H1 (cell line): ENCODE data around the gene SAFB. TPM values are rescaled to one million over a fixed set of nuclear protein-coding genes. Genes with fewer than 3 reads are reported as not detected.

Experiments used
- CTCF ChIA-PET: fragments of 300-600 bp; sonication (Branson Sonifier 250); formaldehyde crosslinking; loops from one replicate; lab custom pipeline; 2021; ENCODE audit not compliant: partially characterized antibody; lab: Charles Lee
- POLR2A ChIA-PET: fragments of 300-600 bp; sonication (Branson Sonifier 250); formaldehyde crosslinking; loops from one replicate; lab custom pipeline; 2021; ENCODE audit warnings: inconsistent platforms; ENCODE audit not compliant: partially characterized antibody; lab: Charles Lee
- DNase-seq, 2 experiments: peaks; one replicate each; pipeline versions ENCODE4 v3.0.0 to v3.0.0-alpha.2; 2010 to 2022; ENCODE audit warnings: low spot score in 2 of 2, low read depth in 1 of 2, mixed read lengths in 1 of 2
- FAIRE-seq: peaks from 2 replicates; lab custom pipeline; 2011; peaks lifted over from hg19 to GRCh38; lab: Jason Lieb, UNC
- H2AFZ ChIP-seq: 2 replicates; pipeline ENCODE4 v1.8.1; 2012; ENCODE audit warnings: low read length, inconsistent platforms
- H2AK5ac ChIP-seq: 2 replicates; pipeline ENCODE4 v1.6.1; 2013; ENCODE audit warnings: low read depth, low read length
- H2BK120ac ChIP-seq: replicated peaks from 2 replicates; pipeline ENCODE3; 2013; ENCODE audit warnings: low read depth, low read length, inconsistent platforms
- H2BK12ac ChIP-seq: 2 replicates; pipeline ENCODE4 v1.6.1; 2013; ENCODE audit warnings: low read depth, low read length
- H2BK15ac ChIP-seq: 2 replicates; pipeline ENCODE4 v1.6.1; 2013; ENCODE audit warnings: low read length
- H2BK20ac ChIP-seq: 2 replicates; pipeline ENCODE4 v1.6.1; 2013; ENCODE audit warnings: low read length
- H2BK5ac ChIP-seq: 2 replicates; pipeline ENCODE4 v1.6.1; 2013; ENCODE audit warnings: low read depth, low read length
- H3K14ac ChIP-seq: 2 replicates; pipeline ENCODE4 v1.6.1; 2013; ENCODE audit warnings: inconsistent platforms; ENCODE audit not compliant: insufficient read length
- H3K18ac ChIP-seq: 2 replicates; pipeline ENCODE4 v1.6.1; 2013; ENCODE audit warnings: low read length; ENCODE audit errors: extremely low read depth
- H3K23ac ChIP-seq: 2 replicates; pipeline ENCODE4 v1.6.1; 2013; ENCODE audit warnings: inconsistent platforms; ENCODE audit not compliant: insufficient read length
- H3K23me2 ChIP-seq: 2 replicates; pipeline ENCODE4 v1.6.1; 2013; ENCODE audit warnings: low read depth, low read length
- H3K27ac ChIP-seq: 2 replicates; pipeline ENCODE4 v1.6.1; 2011; ENCODE audit warnings: low read depth, low read length, inconsistent platforms
- H3K27me3 ChIP-seq, 4 experiments: replicated peaks in 1 of 4; 1 replicate in 1 of 4; 2 replicates in 3 of 4; pipeline versions ENCODE4 v1.6.1 to v1.8.1; 2011 to 2013; ENCODE audit warnings: low read length in 3 of 4, mild to moderate bottlenecking in 3 of 4, inconsistent platforms in 2 of 4, mixed read lengths in 2 of 4, moderate library complexity in 1 of 4; ENCODE audit not compliant: control insufficient read depth in 3 of 4, insufficient read depth in 3 of 4; ENCODE audit errors: extremely low read depth in 1 of 4
- H3K36me3 ChIP-seq, 4 experiments: 2 replicates each; pipeline versions ENCODE4 v1.6.1 to v1.8.1; 2011 to 2013; ENCODE audit warnings: mild to moderate bottlenecking in 4 of 4, low read length in 3 of 4, moderate library complexity in 2 of 4, control low read depth in 1 of 4, inconsistent platforms in 1 of 4; ENCODE audit not compliant: insufficient read depth in 4 of 4, control insufficient read depth in 2 of 4
- H3K4ac ChIP-seq: replicated peaks from 2 replicates; pipeline ENCODE3; 2013; ENCODE audit warnings: low read length, low read depth, mixed read lengths, inconsistent platforms; ENCODE audit not compliant: insufficient read length
- H3K4me1 ChIP-seq, 4 experiments: replicated peaks in 1 of 4; 1 replicate in 1 of 4; 2 replicates in 3 of 4; pipeline versions ENCODE4 v1.6.1 to v1.8.1; 2011 to 2013; ENCODE audit warnings: low read length in 3 of 4, inconsistent platforms in 2 of 4, mixed read lengths in 1 of 4; ENCODE audit not compliant: insufficient read depth in 4 of 4, control insufficient read depth in 3 of 4
- H3K4me2 ChIP-seq, 2 experiments: 2 replicates each; pipeline versions ENCODE4 v1.6.1 to v1.8.1; 2011 to 2013; ENCODE audit warnings: low read depth in 2 of 2, low read length in 2 of 2, control low read depth in 1 of 2, inconsistent platforms in 1 of 2, mild to moderate bottlenecking in 1 of 2; ENCODE audit not compliant: insufficient read depth in 1 of 2
- H3K4me3 ChIP-seq, 4 experiments: fragments of 200-600, 300-600 bp in 1 of 4; sonication (generic), shearing (Covaris generic), sonication (Bioruptor Twin) in 1 of 4; 2 replicates each; pipeline versions ENCODE4 v1.5.1 to v1.8.1; 2011 to 2016; ENCODE audit warnings: low read length in 4 of 4, low read depth in 3 of 4, control low read depth in 2 of 4, inconsistent platforms in 2 of 4, mild to moderate bottlenecking in 2 of 4, mixed read lengths in 1 of 4, moderate library complexity in 1 of 4; ENCODE audit not compliant: insufficient read depth in 2 of 4; ENCODE audit errors: extremely low read depth in 1 of 4
- H3K56ac ChIP-seq: replicated peaks from 2 replicates; pipeline ENCODE3; 2013; ENCODE audit warnings: low read depth, mild to moderate bottlenecking, mixed read lengths, low read length, inconsistent platforms; ENCODE audit not compliant: insufficient read length
- H3K79me1 ChIP-seq: 2 replicates; pipeline ENCODE4 v1.6.1; 2013; ENCODE audit warnings: low read depth, low read length, control low read depth
- H3K79me2 ChIP-seq, 2 experiments: 2 replicates each; pipeline versions ENCODE4 v1.6.1 to v1.8.1; 2012 to 2013; ENCODE audit warnings: low read length in 2 of 2, mild to moderate bottlenecking in 2 of 2, inconsistent platforms in 1 of 2; ENCODE audit not compliant: insufficient read depth in 2 of 2, control insufficient read depth in 1 of 2
- H3K9ac ChIP-seq, 4 experiments: replicated peaks in 1 of 4; 1 replicate in 1 of 4; 2 replicates in 3 of 4; pipeline versions ENCODE4 v1.6.1 to v1.8.1; 2011 to 2013; ENCODE audit warnings: low read depth in 3 of 4, low read length in 3 of 4, control low read depth in 2 of 4, mild to moderate bottlenecking in 2 of 4, moderate library complexity in 2 of 4, inconsistent platforms in 1 of 4; ENCODE audit errors: extremely low read depth in 1 of 4
- H3K9me3 ChIP-seq, 2 experiments: 2 replicates each; pipeline versions ENCODE4 v1.6.1 to v1.8.1; 2012 to 2013; ENCODE audit warnings: mild to moderate bottlenecking in 2 of 2, moderate library complexity in 2 of 2, control low read depth in 1 of 2, inconsistent platforms in 1 of 2, low read depth in 1 of 2, low read length in 1 of 2, mixed read lengths in 1 of 2; ENCODE audit not compliant: insufficient read depth in 2 of 2
- H4K20me1 ChIP-seq, 2 experiments: replicated peaks in 1 of 2; 2 replicates each; pipeline versions ENCODE3 to v1.8.1; 2011 to 2013; ENCODE audit warnings: inconsistent platforms in 2 of 2, low read length in 2 of 2, mild to moderate bottlenecking in 1 of 2; ENCODE audit not compliant: insufficient read depth in 2 of 2, control insufficient read depth in 1 of 2
- H4K5ac ChIP-seq: 2 replicates; pipeline ENCODE4 v1.6.1; 2013; ENCODE audit warnings: low read length, low read depth, mixed read lengths, inconsistent platforms; ENCODE audit not compliant: insufficient read length
- H4K8ac ChIP-seq: 2 replicates; pipeline ENCODE4 v1.8.0; 2013; ENCODE audit warnings: mild to moderate bottlenecking, moderate library complexity, low read length, inconsistent platforms; ENCODE audit not compliant: insufficient read depth; ENCODE audit errors: extremely low read depth
- H4K91ac ChIP-seq: replicated peaks from 2 replicates; pipeline ENCODE3; 2013; ENCODE audit warnings: low read length, mixed read lengths, inconsistent platforms; ENCODE audit not compliant: insufficient read length
- BACH1 ChIP-seq: IDR thresholded peaks from 2 replicates; pipeline ENCODE4 v1.6.1; 2012; ENCODE audit warnings: low read length, improper control_type of control experiment
- CREB1 ChIP-seq: IDR thresholded peaks from 2 replicates; pipeline ENCODE4 v1.6.1; 2012; ENCODE audit warnings: inconsistent platforms
- NRF1 ChIP-seq: IDR thresholded peaks from 2 replicates; pipeline ENCODE4 v1.6.1; 2011; ENCODE audit warnings: mild to moderate bottlenecking, low read depth, low read length, improper control_type of control experiment
- POLR2A ChIP-seq, 2 experiments: IDR thresholded peaks; 1 replicate in 1 of 2; 2 replicates in 1 of 2; pipeline ENCODE4 v1.6.1; 2011; ENCODE audit warnings: low read depth in 2 of 2, low read length in 2 of 2, mild to moderate bottlenecking in 2 of 2; ENCODE audit errors: control extremely low read depth in 1 of 2
- POLR2AphosphoS5 ChIP-seq: IDR thresholded peaks from 2 replicates; pipeline ENCODE4 v1.6.1; 2011; ENCODE audit warnings: low read depth, low read length
- WGBS, 2 experiments: shearing (Covaris generic) in 1 of 2; methylation state at CpG; one replicate each; pipeline versions ENCODE4 v1.1.6 to v1.1.7; 2013 to 2015; ENCODE audit warnings: low lambda C conversion rate in 2 of 2, mixed read lengths in 2 of 2, inconsistent platforms in 1 of 2, low coverage in 1 of 2, missing lambda C conversion rate in 1 of 2; ENCODE audit not compliant: insufficient replicate concordance in 2 of 2, insufficient coverage in 1 of 2, insufficient read length in 1 of 2; ENCODE audit errors: extremely low coverage in 1 of 2, missing lambda C conversion rate in 1 of 2; 5-methylcytosine and 5-hydroxymethylcytosine counted together
- polyA plus RNA-seq, 7 experiments: library from polyadenylated mRNA; depleted of rRNA in 3 of 7; stranded (reverse) in 5 of 7; unstranded in 2 of 7; fragments of >200 nt in 5 of 7; fragments of 200-250 nt in 2 of 7; gene quantifications; 1 replicate in 5 of 7; 2 replicates in 1 of 7; 4 replicates in 1 of 7; pipeline versions ENCODE4 v1.2.1 to v1.2.3, GENCODE V29; 2011 to 2013; ENCODE audit warnings: missing spikeins in 2 of 7, mixed read lengths in 2 of 7
- total RNA-seq: library from RNA; stranded (reverse); fragmentation: NEBNext Ultra II Directional; extraction: Animal tissue kit (Norgen Biotek cat#: 25700); gene quantifications from 2 replicates; pipeline ENCODE4 v1.2.1, GENCODE V29; 2021

Gene SAFB
- total and polyA plus RNA-seq, 2 of the 8 experiments (the other 6 are each of a cell fraction or from before 2014, with no cell fraction given): 27.0 to 110 TPM

GRCh38 chr19:5698635-5699422 is 75.9 kb downstream of the SAFB start:
- no peak overlapping the region for H3K4me3 ChIP-seq
- H2AK5ac ChIP-seq: no peak overlapping the region
- no peak overlapping the region for H4K5ac ChIP-seq
- H3K23me2 ChIP-seq: no peaks in the 10 kb centered on the region; the same call in 1 of the 2 replicates
- FAIRE-seq (no peak), DNase-seq (no peak)
- TF ChIP-seq POLR2AphosphoS5 (peak; percentile 31; the same call in 1 of the 2 replicates), BACH1 (no peak), CREB1 (no peak), POLR2A (IDR thresholded peaks at IDR 0.05; ENCODE audit: control extremely low read depth in 1 of 2, low read depth in 2 of 2, low read length in 2 of 2) (0 out of 3 replicates have a peak, but pooled peaks of 1 of the 2 experiments have one; percentile 8), NRF1 (no peak)
- H3K4ac ChIP-seq: no peak overlapping the region
- no peak overlapping the region for H3K27ac ChIP-seq
- H3K79me1 ChIP-seq: no peaks in the 10 kb centered on the region; the same call in 1 of the 2 replicates
- H2BK20ac ChIP-seq: no peak overlapping the region
- H4K8ac ChIP-seq: no peak overlapping the region
- no peak overlapping the region for H2BK12ac ChIP-seq
- no peak overlapping the region for H3K4me2 ChIP-seq
- 95% methylated on average over 38 of the region's 38 CpGs; no CpG with 5 or more reads in 1 of the 2 experiments for WGBS, 2 experiments
- H4K91ac ChIP-seq: no peak overlapping the region
- no peak overlapping the region for H3K23ac ChIP-seq
- no peak overlapping the region for H2BK5ac ChIP-seq
- H3K18ac ChIP-seq: no peak overlapping the region
- H3K4me1 ChIP-seq: no peaks in the 10 kb centered on the region
- ChIA-PET POLR2A (interaction anchor here (0.7 to 15.6 kb wide), 6 partner anchors 9 to 83 kb away, joined by 3 to 620 read pairs (median 4); partner anchors contain the start of genes CATSPERD, LONP1, RPL36 and SAFB), CTCF (interaction anchor here (0.9 to 2.0 kb wide), 5 partner anchors 8 to 13 kb away, joined by 3 to 9 read pairs (median 4); partner anchors contain the start of gene RPL36)
- H2AFZ ChIP-seq: no peak overlapping the region
- H2BK15ac ChIP-seq: no peak overlapping the region
- no peak overlapping the region for H3K14ac ChIP-seq
- H3K36me3 ChIP-seq: peaks cover 35 to 77% (median 64%) of the 10 kb centered on the region in 4 experiments
- H4K20me1 ChIP-seq: peaks cover 20 to 25% of the 10 kb centered on the region in 2 experiments
- H3K9ac ChIP-seq: no peak overlapping the region
- H3K56ac ChIP-seq: no peak overlapping the region
- H3K79me2 ChIP-seq: peaks cover 0 to 2% of the 10 kb centered on the region in 2 experiments; a peak in 1 of 4 replicates
- H3K9me3 ChIP-seq: peaks cover 0 to 9% of the 10 kb centered on the region in 2 experiments; a peak in 1 of 4 replicates
- no peak overlapping the region for H2BK120ac ChIP-seq
- H3K27me3 ChIP-seq: no peaks in the 10 kb centered on the region
